Heart right ventricle (tissue), 16 donors: ENCODE results near the gene HK1. TPM values are rescaled to one million over a fixed set of nuclear protein-coding genes. Genes with fewer than 3 reads are reported as not detected.

ENCODE experiments used
- ATAC-seq, 8 donors: fragments of 200-7000 bp; cut with Tn5 transposase; one replicate each; pipeline ENCODE4 v1.9.1; 2020; ENCODE audit warnings: mild to moderate bottlenecking in 8 of 8, moderate library complexity in 8 of 8, moderate number of reproducible peaks in 1 of 8
- DNase-seq, 2 donors: peaks; one replicate each; pipeline ENCODE4 v3.0.0-alpha.2; 2020
- H3K27ac ChIP-seq, 10 donors: fragments of 200-600 bp; sonication (generic) in 2 of 10; one replicate each; pipeline versions ENCODE4 v1.5.0 to v1.8.0; 2020 to 2022; ENCODE audit warnings: mild to moderate bottlenecking in 3 of 10
- H3K27me3 ChIP-seq, 7 donors: fragments of 200-600 bp; one replicate each; pipeline ENCODE4 v1.8.0; 2021 to 2022; ENCODE audit warnings: mild to moderate bottlenecking in 2 of 7
- H3K36me3 ChIP-seq, 9 donors: fragments of 200-600 bp; sonication (generic) in 1 of 9; one replicate each; pipeline versions ENCODE4 v1.5.0 to v1.8.0; 2020 to 2022; ENCODE audit warnings: mild to moderate bottlenecking in 2 of 9
- H3K4me1 ChIP-seq, 9 donors: fragments of 200-600 bp; sonication (generic) in 1 of 9; one replicate each; pipeline versions ENCODE4 v1.5.0 to v1.8.0; 2020 to 2022; ENCODE audit warnings: mild to moderate bottlenecking in 4 of 9
- H3K4me3 ChIP-seq, 10 donors: fragments of 200-600 bp; sonication (generic) in 2 of 10; one replicate each; pipeline versions ENCODE4 v1.5.0 to v1.8.0; 2020 to 2022; ENCODE audit warnings: mild to moderate bottlenecking in 7 of 10, moderate library complexity in 2 of 10
- H3K9me3 ChIP-seq, 11 donors: fragments of 200-600 bp in 10 of 11; sonication (generic) in 2 of 11; one replicate each; pipeline versions ENCODE4 v1.5.0 to v1.8.0; 2013 to 2022; ENCODE audit warnings: mild to moderate bottlenecking in 2 of 11, control low read depth in 1 of 11, moderate library complexity in 1 of 11
- CTCF ChIP-seq, 9 donors: fragments of 200-600 bp; sonication (generic) in 2 of 9; IDR thresholded peaks; one replicate each; pipeline versions ENCODE4 v1.5.0 to v1.8.0; 2021 to 2022; ENCODE audit warnings: antibody characterized with exemption in 9 of 9, mild to moderate bottlenecking in 5 of 9, moderate library complexity in 1 of 9
- WGBS, 2 donors: extraction: QIAGEN DNeasy Blood & Tissue Kit; methylation state at CpG; one replicate each; pipeline ENCODE4 v1.1.7; 2013; ENCODE audit warnings: inconsistent platforms in 1 of 2; 5-methylcytosine and 5-hydroxymethylcytosine counted together
- intact Hi-C, 10 donors: fragments of 100-400 bp; cut with DNase I; formaldehyde crosslinking; loops; one replicate each; pipeline versions ENCODE4 v1.11.1 to v1.14.2; 2022
- polyA plus RNA-seq, 2 donors: library from polyadenylated mRNA; stranded (reverse); fragments of 200-250 nt; gene quantifications; one replicate each; pipeline ENCODE4 v1.2.3, GENCODE V29; 2013
- total RNA-seq, 10 donors: library from RNA; stranded (reverse); fragmentation: NEBNext Ultra II Directional in 3 of 10; extraction: Animal tissue kit (Norgen Biotek cat#: 25700) in 3 of 10; gene quantifications; one replicate each; pipeline versions ENCODE4 v1.2.1 to v1.2.4, GENCODE V29; 2021 to 2023
- donor health status: Arrhythmogenic right ventricular cardiomyopathy.
- donor health status: ischemic (EF 13 %, LVEDD 7.1; RV severe dilation, severe dysfunction).
- donor health status: healthy with polysubstance abuse.
- donor health status: DM: no; HTN: yes; CAD: no.
- donor health status: DM: no; HTN: no; CAD: no.
- donor health status: ischemic (EF 25% LVEDD 6.9; RV normal size, moderate dysfunction).
- donor health status: ischemic (EF 25% LVEDD 5.7; RV mildly dilated, moderate dysfunction).
- donor health status: healthy.
- donor health status: DM: yes; HTN: yes; CAD: no.
- donor health status: Ischemic cardiomyopathy.
- donor health status: ischemic (EF 35%, LVEDD 5.7; RV mildly dilated, moderate dysfunction).
- donor health status: nonischemic (EF 11% LVEDD 7.7; RV severe dilation, severe dysfunction).
- donor health status: DM: yes; HTN: yes; CAD: no.
- donor health status: PGD.
- donor health status: ischemic (EF 29% LVEDD 5.4; RV normal size, mild dysfunction).
- donor health status: nonischemic (EF 23%, LVEDD 6.1; RV moderate dilation, normal function).

Gene HK1
- total and polyA plus RNA-seq, 12 donors = 51.9 to 322 (median 233) TPM

- Histone ChIP-seq H3K4me3 (no peak overlapping the region), H3K27me3 (no peaks in the 10 kb centered on the region), H3K9me3 (no peaks in the 10 kb centered on the region), H3K27ac (no peak overlapping the region), H3K36me3 (no peaks in the 10 kb centered on the region), H3K4me1 (peaks cover 0 to 7% (median 0%) of the 10 kb centered on the region in 9 donors)
- intact Hi-C loops = no loop called here
- 60 to 70% methylated on average over 3 of the region's 3 CpGs for WGBS, 2 donors
- no peak for TF ChIP-seq CTCF (IDR thresholded peaks at IDR 0.05)
- ATAC-seq (no peak), DNase-seq (no peak)
Measured at GRCh38 chr10:69292459-69292858, 14.2 kb downstream of the HK1 start.

DNA sequence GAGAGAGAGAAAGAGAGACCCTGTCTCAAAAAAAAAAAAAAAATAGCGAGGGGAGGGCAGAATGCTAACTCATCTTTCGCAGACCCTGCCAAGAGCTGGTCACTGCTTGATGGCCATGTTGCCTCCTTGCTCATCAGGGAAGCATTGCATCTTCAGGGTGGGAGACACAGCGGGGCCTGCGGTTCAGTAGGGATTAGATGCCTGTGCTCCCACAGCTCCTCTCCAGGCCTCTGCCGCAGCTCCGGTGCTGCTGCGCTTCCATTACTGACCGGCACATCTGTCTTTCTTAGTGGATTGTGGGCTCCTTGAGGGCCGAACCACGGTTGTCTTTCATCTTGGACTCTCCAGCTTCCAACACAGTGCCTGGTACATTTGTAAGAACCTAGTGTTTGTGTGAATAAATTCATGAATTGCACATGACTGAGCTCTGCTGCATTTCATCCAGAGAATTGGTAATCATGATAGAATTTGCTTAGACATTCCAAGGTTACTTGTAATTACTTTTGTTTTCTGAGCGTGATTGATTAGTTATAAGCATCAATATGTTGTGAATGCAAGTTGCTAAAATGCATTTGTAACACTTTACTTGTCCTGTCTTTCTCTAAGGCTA is 16.8 kb downstream of the HK1 start:
- Histone ChIP-seq H3K4me1 (peaks cover 0 to 7% (median 0%) of the 10 kb centered on the region in 9 donors), H3K36me3 (no peaks in the 10 kb centered on the region), H3K4me3 (no peak overlapping the region), H3K27me3 (no peaks in the 10 kb centered on the region), H3K9me3 (no peaks in the 10 kb centered on the region), H3K27ac (no peak overlapping the region)
- TF ChIP-seq CTCF (IDR thresholded peaks at IDR 0.05) = no peak
- DNase-seq (no peak), ATAC-seq (no peak)
- 93 to 94% methylated on average over 11 of the region's 11 CpGs for WGBS, 2 donors
- intact Hi-C loops = no loop called here

GRCh38 chr10:69303632-69304051 is 25.3 kb downstream of the HK1 start:
- Histone ChIP-seq H3K27me3 (no peaks in the 10 kb centered on the region), H3K36me3 (no peaks in the 10 kb centered on the region), H3K27ac (no peak overlapping the region), H3K4me3 (no peak overlapping the region), H3K4me1 (no peaks in the 10 kb centered on the region), H3K9me3 (peaks cover 0 to 16% (median 0%) of the 10 kb centered on the region in 11 donors)
- ATAC-seq (no peak), DNase-seq (no peak)
- 94 to 96% methylated on average over 3 of the region's 3 CpGs for WGBS, 2 donors
- intact Hi-C loops = loop anchor here in 2 of 10 donors (10.0 kb wide), 1 partner anchor 49 kb away; no protein-coding TSS in a partner anchor
- TF ChIP-seq CTCF (IDR thresholded peaks at IDR 0.05) = no peak

- ATAC-seq (no peak), DNase-seq (no peak)
- H3K27me3 ChIP-seq = no peaks in the 10 kb centered on the region
- no peak overlapping the region for H3K27ac ChIP-seq
- no peak overlapping the region for H3K4me3 ChIP-seq
- H3K4me1 ChIP-seq = peaks cover 0 to 12% (median 5%) of the 10 kb centered on the region in 9 donors
- H3K9me3 ChIP-seq = peaks cover 0 to 9% (median 0%) of the 10 kb centered on the region in 11 donors
- 95 to 98% methylated on average over 2 of the region's 2 CpGs for WGBS, 2 donors
- no peak for TF ChIP-seq CTCF (IDR thresholded peaks at IDR 0.05)
- intact Hi-C loops = loop anchor here in 3 of 10 donors (5.0 to 10.0 kb wide), 2 partner anchors 52 to 59 kb away; no protein-coding TSS in a partner anchor
- no peaks in the 10 kb centered on the region for H3K36me3 ChIP-seq
Measured at GRCh38 chr10:69306421-69306820, 28.1 kb downstream of the HK1 start.
